CD4-positive, alpha-beta T cell treated with Interleukin-17A for 1 hour (primary cell): ENCODE measurements around the gene COG4.
"Not testable (repeated sequence)": the region's sequence is repeated elsewhere in the genome, so short reads cannot be mapped to it uniquely, and the experiment has no call there.

ENCODE experiments used
- DNase-seq: peaks from one replicate; pipeline ENCODE4 v3.0.0-alpha.2; 2020

Gene COG4

GRCh38 chr16:70523076-70523742 lies at the start of gene COG4:
COG4 (minus strand) TSS chr16:70523554; CDS start chr16:70523543, 11 bp downstream.
- peak; percentile 93 for DNase-seq

- DNase-seq = no peak
Observed at GRCh38 chr16:70572926-70573270, 49.5 kb upstream of the COG4 start.

DNA sequence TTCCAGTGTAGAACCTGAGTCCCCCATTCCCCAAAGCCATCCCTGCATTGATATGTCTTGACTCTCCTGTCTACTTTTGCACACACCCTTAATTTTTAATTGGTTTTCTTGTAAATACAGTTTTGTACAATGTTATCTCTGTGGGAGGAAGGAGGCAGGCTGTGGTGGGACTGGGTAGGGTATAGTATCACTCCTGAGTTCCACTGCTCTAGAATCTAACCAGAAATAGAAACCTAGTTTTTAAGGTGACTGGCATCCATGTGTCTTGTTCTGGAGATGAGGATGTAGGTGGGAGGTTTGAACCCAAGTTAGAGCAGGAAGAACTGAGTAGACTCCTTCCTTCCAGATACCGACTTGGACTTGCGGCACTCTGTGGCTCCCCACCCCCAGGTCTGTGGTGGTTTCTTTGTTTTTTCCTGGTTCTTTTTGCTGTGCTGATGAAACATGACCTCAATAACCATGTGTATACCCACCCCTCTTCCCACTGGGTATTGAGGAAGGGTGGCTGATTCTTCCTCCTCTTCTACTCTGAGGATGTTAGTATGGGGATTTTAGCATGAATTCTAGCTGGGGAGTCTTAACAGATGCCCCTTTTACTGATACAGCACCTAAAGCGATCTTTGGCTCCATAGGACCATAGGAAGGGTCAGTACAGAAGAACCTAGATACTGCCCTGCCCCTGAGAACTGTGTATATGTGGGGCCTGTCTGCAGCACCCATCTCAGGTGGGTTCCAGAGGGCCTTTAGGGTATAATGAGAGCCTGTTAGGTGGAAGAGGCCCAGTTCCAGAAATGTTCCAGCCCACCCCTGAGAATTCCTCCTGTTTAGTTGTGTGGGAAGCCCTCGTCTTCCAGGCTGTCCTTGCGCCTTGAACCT lies 48.9 kb upstream of the COG4 start:
- DNase-seq = no peak

GRCh38 chr16:70571623-70572022 lies 48.3 kb upstream of the COG4 start:
- DNase-seq = no peak

- no peak for DNase-seq
Observed at GRCh38 chr16:70570967-70571570, 47.7 kb upstream of the COG4 start.

GRCh38 chr16:70569752-70570151 lies 46.4 kb upstream of the COG4 start:
- no peak for DNase-seq

DNA sequence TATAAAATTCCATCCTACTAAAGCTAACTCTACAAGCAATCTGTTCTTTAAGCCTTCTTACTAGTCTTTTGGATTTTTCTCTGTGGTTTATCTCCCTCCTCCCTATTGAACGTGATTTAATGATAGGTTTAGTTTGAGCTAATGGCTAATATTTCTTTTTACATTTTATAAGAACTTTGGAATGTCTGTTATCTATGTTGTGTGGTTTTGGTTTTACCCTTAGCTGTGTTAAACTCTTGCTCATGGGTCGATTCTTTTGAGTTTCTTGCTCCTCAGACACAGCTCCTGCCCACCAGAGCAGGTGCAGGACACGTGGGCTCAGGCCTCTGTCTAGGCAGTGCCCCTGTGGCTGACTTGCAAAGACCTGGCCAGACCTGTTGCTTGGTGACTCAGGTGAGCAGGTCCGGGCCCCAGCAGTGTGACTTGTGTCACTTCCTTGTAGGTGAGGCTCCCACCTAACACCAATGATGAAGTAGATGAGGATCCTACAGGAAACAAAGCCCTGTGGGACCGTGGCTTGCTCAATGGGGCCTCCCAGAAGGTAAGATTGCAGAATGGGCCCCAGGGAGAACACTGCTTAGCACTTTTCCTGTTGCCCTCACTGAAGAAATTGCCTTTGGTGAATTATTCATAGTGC lies 45.4 kb upstream of the COG4 start:
- DNase-seq = no peak

DNA sequence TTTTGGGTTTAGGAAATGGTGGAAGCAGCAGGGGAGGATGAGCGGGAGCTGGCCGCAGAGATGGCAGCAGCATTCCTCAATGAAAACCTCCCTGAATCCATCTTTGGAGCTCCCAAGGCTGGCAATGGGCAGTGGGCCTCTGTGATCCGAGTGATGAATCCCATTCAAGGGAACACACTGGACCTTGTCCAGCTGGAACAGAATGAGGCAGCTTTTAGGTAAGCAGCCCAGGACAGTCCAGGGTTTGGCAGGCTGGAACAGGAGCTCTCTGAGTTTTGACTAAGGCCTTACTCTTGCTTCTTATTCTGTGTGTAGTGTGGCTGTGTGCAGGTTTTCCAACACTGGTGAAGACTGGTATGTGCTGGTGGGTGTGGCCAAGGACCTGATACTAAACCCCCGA lies 41.7 kb upstream of the COG4 start:
- DNase-seq = no peak

GRCh38 chr16:70563636-70564035 lies 40.3 kb upstream of the COG4 start:
- no peak for DNase-seq

DNA sequence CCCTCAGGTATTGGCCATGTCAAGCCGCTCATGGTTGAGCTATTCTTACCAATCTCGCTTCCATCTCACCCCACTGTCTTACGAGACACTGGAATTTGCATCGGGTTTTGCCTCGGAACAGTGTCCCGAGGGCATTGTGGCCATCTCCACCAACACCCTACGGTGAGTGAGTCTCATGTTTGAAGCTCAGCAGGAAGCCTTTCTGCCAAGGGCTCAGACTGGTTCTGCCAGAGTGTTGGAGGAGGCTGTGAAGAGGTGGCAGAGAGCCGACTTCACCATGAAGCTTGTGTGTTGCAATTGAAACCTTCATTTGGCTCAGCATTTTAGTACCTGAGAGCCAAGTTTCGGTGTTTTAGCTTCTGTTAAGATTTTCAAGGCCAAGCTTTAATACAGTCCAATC lies 38.3 kb upstream of the COG4 start:
- DNase-seq = no peak

DNA sequence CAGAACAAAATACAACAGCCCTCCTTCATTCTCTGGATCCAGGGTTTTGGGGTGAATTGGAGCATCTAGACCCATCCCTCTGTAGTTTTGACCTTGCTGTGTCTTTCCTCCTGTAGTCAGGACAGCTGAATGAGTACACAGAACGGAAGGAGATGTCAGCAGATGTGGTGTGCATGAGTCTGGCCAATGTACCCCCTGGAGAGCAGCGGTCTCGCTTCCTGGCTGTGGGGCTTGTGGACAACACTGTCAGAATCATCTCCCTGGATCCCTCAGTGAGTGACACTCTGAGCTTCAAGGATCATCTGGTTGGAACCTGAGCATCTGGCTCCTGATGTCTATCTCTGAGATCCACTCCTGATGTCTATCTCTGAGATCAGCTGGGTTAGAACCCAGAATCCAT lies 32.7 kb upstream of the COG4 start:
- no peak for DNase-seq

- DNase-seq = no peak
Observed at GRCh38 chr16:70553645-70554044, 30.3 kb upstream of the COG4 start.

GRCh38 chr16:70552675-70553074 lies 29.3 kb upstream of the COG4 start:
- no peak for DNase-seq

DNA sequence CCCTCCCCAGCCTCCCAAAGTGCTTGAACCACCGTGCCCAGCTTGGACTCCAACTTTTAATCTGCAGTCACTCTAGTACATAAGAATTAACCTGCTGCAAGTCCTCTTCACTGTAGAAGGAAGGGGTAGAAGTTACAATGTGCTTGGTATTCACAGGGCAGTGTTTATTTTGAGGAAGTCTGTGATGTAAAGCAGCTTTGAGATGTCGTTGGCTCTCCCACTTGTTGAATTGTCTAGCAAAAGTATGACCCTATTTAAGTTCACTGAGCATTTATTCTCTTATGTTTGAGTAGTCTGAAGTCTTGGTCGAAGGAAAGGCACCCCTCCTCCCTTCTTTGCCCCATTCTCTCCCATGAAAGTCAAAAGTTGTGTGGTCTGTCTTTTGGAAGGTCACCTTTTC lies 28.4 kb upstream of the COG4 start:
- no peak for DNase-seq

- no peak for DNase-seq
Observed at GRCh38 chr16:70550082-70550481, 26.7 kb upstream of the COG4 start.

DNA sequence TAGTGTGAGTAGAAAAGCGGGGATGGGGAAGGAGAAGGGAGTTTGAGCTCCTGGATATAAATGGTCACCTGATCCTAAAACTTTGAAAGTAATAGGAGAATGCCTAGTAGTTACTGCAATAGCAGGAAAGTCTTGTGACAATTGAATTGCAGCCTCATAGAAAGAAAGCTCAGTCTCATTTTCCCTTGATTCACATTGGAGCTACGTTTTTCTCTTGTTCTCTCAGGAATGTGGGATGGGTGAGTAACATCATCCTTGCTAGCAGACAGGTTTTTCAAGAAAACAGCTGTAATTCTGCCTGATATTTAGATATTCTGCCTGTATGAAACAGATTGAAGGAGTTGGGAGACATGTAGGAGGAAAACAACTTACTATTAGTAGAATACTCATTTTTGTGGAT lies 25.6 kb upstream of the COG4 start:
- no peak for DNase-seq

GRCh38 chr16:70544548-70544947 lies 21.2 kb upstream of the COG4 start:
- no peak for DNase-seq

GRCh38 chr16:70540994-70541393 lies 17.6 kb upstream of the COG4 start:
- no peak for DNase-seq

- DNase-seq = no peak
Observed at GRCh38 chr16:70534971-70535370, 11.6 kb upstream of the COG4 start.

- DNase-seq = not testable (repeated sequence)
Observed at GRCh38 chr16:70529954-70530353, 6.6 kb upstream of the COG4 start.

DNA sequence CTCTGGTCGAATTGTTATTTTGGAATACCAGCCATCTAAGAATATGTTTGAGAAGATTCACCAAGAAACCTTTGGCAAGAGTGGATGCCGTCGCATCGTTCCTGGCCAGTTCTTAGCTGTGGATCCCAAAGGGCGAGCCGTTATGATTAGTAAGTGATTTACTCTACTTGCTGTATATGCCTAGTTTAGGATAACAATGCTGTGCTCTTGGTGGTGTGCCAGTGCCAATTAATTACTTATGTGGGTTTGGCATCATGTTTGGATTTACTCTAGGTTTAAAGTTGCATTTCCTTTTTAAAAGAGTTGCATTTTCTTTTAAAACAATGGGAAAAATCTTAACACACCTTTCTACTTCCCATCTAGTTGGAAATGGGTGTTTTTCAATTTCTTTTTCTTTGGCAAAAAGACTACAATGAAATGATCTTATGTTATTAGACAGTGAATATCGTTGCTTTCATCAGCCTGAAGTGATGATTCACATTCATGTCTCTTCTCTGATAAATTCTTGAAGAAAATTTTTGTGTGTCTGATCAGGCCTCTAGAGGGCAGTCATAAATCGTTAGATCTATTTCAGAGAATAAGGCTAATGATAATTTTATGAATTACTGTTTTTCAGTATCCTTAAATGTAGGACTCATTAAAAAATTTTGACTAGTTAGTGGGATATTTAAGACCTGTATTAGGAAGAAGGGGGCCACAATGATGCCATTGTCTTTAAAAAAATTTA lies 5.9 kb upstream of the COG4 start:
- DNase-seq = peak; percentile 57

DNA sequence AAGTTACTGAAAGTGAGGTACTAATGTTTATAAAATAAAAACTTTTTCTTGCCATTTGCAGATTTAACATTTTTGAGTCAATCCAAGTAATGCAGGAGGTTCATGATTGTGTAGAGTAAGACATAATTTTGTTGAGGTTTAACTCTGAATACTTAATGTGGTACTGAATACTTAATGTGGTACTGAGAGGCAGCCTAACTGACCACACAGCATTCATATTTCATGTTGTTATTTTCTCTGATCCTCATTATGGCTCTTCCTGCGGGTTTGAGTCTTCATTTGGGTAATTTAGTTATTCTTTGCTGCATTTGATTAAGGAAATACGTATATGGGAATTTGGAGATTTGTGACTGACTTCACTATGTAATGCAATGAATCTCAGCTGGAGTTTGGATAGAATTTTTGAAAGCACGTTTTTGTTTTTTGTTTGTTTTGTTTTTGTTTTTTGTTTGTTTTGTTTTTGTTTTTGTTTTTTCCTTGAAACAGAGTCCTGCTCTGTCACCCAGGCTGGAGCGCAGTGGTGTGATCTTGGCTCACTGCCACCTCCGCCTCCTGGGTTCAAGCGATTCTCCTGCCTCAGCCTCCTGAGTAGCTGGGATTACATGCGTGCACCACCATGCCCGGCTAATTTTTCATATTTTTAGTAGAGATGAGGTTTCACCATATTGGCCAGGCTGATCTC lies 4.1 kb upstream of the COG4 start:
- DNase-seq = no peak
